ENCODE results near the gene MDC1. TPM values are rescaled to one million over a fixed set of nuclear protein-coding genes. Genes with fewer than 3 reads are reported as not detected.

MDC1 gene
- total and polyA plus RNA-seq, 4 experiments from 2014 or later = 9.8 to 73.5 (median 60.7) TPM; not detected in 1

DNA sequence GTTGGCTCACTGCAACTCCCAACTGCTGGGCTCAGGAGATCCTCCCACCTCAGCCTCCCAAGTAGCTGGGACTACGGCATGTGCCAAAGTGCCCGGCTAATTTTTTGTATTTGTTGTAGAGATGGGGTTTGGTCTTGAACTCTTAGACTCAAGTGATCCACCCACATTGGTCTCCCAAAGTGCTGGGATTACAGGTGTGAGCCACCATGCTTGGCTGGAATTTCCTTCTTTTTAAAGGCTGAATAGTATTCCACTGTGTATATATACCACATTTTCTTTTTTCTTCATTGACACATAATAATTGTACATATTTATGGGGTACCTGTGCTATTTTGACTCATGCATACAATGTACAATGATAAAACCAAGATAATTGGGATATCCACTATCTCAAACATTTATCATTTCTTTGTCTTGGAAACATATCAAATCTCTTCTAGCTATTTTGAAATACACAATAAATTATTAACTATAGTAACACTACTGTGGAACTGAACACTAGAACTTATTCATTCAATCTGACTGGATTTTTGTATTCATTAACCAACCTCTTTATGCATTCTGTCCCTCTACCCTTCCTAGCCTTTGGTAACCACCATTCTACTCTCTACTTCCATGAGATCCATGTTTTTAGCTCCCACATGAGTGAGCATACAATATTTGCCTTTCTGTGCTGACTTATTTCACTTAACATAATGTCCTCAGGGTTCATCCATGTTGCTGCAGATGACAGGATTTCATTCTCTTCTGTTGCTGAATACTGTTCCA is 7.8 kb downstream of the MDC1 start:
- Mint-ChIP-seq H3K4me1 (peaks cover 6 to 21% (median 11%) of the 10 kb centered on the region in 4 donors), H3K36me3 (peaks cover 68 to 75% of the 10 kb centered on the region in 2 donors), H3K27ac (peak overlapping the region in 2 of 7 donors; percentile 13 to 86), H3K4me3 (no peak overlapping the region), H3K27me3 (no peaks in the 10 kb centered on the region), H3K9me3 (no peaks in the 10 kb centered on the region)
- Histone ChIP-seq H3K4me3 (ENCODE audit: low read length in 2 of 2) (no peak overlapping the region), H3K27ac (ENCODE audit: low read depth, low read length) (no peak overlapping the region), H3K27me3 (ENCODE audit: insufficient read depth, low read length) (no peaks in the 10 kb centered on the region), H3K36me3 (ENCODE audit: insufficient read depth, low read length) (peaks cover 46% of the 10 kb centered on the region), H3K9me3 (ENCODE audit: control insufficient read depth in 1 of 2, low read length in 2 of 2) (no peaks in the 10 kb centered on the region), H3K4me1 (ENCODE audit: insufficient read depth, low read length) (no peaks in the 10 kb centered on the region)
- ChIA-PET CTCF (ENCODE audit: partially characterized antibody) (interaction anchor here (0.8 to 2.7 kb wide), 4 partner anchors 13 to 30 kb away, joined by 3 to 8 read pairs (median 6); partner anchors contain the start of gene NRM), POLR2A (ENCODE audit: partially characterized antibody) (interaction anchor here (47.0 kb wide), 1 partner anchor 24 kb away, joined by 1474 read pairs; the partner anchor contains the start of genes DHX16, NRM and PPP1R18)
- no peak for DNase-seq
- intact Hi-C loops (cut with micrococcal nuclease) = no loop called here

DNA sequence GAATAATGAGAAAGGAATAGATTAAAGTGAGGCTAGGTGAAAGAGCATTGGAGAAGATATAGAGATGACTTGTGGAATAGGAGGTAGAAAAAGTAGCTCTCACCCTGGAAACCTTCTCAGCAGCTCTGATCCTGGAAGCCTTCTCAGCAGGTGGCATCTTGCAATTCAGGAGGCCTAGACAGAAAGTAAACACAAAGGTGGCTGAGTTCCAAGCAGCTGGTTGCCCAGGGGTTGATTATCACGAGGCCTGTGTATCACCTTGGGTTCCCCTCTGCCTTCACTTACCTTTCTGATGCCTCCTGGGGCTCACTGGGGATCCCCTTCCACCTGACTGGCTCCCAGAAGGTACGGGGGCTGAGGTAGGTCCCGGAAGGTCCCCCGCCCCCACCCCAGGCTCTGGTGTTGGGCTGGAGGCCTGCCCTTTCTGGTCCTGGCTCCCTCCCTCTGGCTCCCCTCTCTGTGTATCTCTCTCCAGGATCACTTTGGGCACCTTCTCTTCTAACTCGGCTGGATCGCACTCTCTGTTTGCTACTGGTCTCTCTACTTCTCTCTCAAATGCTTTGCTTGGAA is 9.7 kb downstream of the MDC1 start:
- Mint-ChIP-seq H3K4me1 (peaks cover 6 to 7% (median 6%) of the 10 kb centered on the region in 4 donors), H3K27ac (peak overlapping the region in 1 of 7 donors; percentile 23), H3K36me3 (peaks cover 63 to 77% of the 10 kb centered on the region in 2 donors), H3K4me3 (no peak overlapping the region), H3K27me3 (no peaks in the 10 kb centered on the region), H3K9me3 (no peaks in the 10 kb centered on the region)
- no peak for DNase-seq
- Histone ChIP-seq H3K27ac (ENCODE audit: low read depth, low read length) (no peak overlapping the region), H3K4me3 (ENCODE audit: low read length in 2 of 2) (no peak overlapping the region), H3K27me3 (ENCODE audit: insufficient read depth, low read length) (no peaks in the 10 kb centered on the region), H3K36me3 (ENCODE audit: insufficient read depth, low read length) (peaks cover 29% of the 10 kb centered on the region), H3K4me1 (ENCODE audit: insufficient read depth, low read length) (no peaks in the 10 kb centered on the region), H3K9me3 (ENCODE audit: control insufficient read depth in 1 of 2, low read length in 2 of 2) (no peaks in the 10 kb centered on the region)
- POLR2A ChIA-PET (ENCODE audit: partially characterized antibody) = interaction anchor here (47.0 kb wide), 1 partner anchor 22 kb away, joined by 1474 read pairs; the partner anchor contains the start of genes DHX16, NRM and PPP1R18
- CTCF ChIA-PET (ENCODE audit: partially characterized antibody) = interaction anchor here (1.0 kb wide), 1 partner anchor 12 kb away, joined by 3 read pairs; no protein-coding TSS in a partner anchor
- intact Hi-C loops (cut with micrococcal nuclease) = no loop called here

DNA sequence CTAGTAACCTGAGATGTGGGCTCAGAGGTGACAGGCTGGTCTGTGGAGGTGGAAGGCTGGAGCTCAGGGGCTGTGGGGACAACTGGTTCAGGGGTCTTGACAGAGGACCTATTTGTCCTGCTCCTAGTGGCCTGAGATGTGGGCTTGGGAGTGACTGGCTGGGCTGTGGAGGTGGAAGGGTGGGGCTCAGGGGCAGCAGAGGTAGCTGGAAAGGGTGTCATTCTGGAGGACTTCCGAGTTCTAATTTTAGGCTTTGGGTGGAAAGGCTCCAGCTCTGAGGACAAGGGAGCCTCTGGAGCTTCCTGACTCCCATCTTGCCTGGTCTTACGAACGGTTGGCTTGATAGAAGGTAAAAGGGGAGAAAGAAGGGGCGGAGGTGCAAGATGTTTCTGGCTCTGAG is 11.5 kb downstream of the MDC1 start:
- Mint-ChIP-seq H3K36me3 (peaks cover 54 to 63% of the 10 kb centered on the region in 2 donors), H3K9me3 (no peaks in the 10 kb centered on the region), H3K27me3 (no peaks in the 10 kb centered on the region), H3K4me1 (peaks cover 0 to 6% (median 3%) of the 10 kb centered on the region in 4 donors), H3K27ac (peak overlapping the region in 2 of 7 donors; percentile 15 to 42), H3K4me3 (no peak overlapping the region)
- Histone ChIP-seq H3K4me1 (ENCODE audit: insufficient read depth, low read length) (no peaks in the 10 kb centered on the region), H3K27ac (ENCODE audit: low read depth, low read length) (no peak overlapping the region), H3K9me3 (ENCODE audit: control insufficient read depth in 1 of 2, low read length in 2 of 2) (no peaks in the 10 kb centered on the region), H3K4me3 (ENCODE audit: low read length in 2 of 2) (no peak overlapping the region), H3K27me3 (ENCODE audit: insufficient read depth, low read length) (no peaks in the 10 kb centered on the region), H3K36me3 (ENCODE audit: insufficient read depth, low read length) (peaks cover 16% of the 10 kb centered on the region)
- intact Hi-C loops (cut with micrococcal nuclease) = no loop called here
- POLR2A ChIA-PET (ENCODE audit: partially characterized antibody) = interaction anchor here (1.1 to 47.0 kb wide), 3 partner anchors 10 to 20 kb away, joined by 3 to 1474 read pairs (median 5); partner anchors contain the start of genes DHX16, MDC1, NRM and PPP1R18
- CTCF ChIA-PET (ENCODE audit: partially characterized antibody) = interaction anchor here (1.7 to 1.8 kb wide), 2 partner anchors 11 to 26 kb away, joined by 4 to 6 read pairs; partner anchors contain the start of gene MDC1
- DNase-seq = no peak

DNA sequence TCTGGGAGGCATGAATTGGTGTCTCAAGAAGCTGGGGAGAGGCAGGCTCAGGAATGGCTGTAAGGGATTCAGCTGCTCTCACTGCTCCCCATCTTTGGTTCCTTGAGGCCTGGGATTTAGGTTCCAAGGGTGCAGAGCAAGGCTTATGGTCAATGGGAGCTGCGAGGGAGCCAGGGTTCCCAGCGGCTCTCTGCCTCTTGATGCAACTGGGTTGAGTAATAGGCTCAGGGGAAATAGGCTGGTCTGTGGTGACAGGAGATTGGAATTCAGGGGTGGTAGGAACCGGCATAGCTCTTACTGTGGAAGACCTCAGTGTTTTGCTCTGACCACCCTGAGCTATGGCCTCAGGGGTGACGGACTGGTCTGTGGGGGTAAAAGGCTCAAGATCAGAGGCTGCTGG is 13.3 kb downstream of the MDC1 start:
- H3K4me1 Mint-ChIP-seq = peaks cover 0 to 5% (median 2%) of the 10 kb centered on the region in 4 donors
- H3K36me3 Mint-ChIP-seq = peaks cover 46 to 58% of the 10 kb centered on the region in 2 donors
- Histone ChIP-seq H3K27ac (ENCODE audit: low read depth, low read length) (no peak overlapping the region), H3K9me3 (ENCODE audit: control insufficient read depth in 1 of 2, low read length in 2 of 2) (no peaks in the 10 kb centered on the region), H3K4me3 (ENCODE audit: low read length in 2 of 2) (no peak overlapping the region), H3K36me3 (ENCODE audit: insufficient read depth, low read length) (peaks cover 13% of the 10 kb centered on the region), H3K4me1 (ENCODE audit: insufficient read depth, low read length) (no peaks in the 10 kb centered on the region), H3K27me3 (ENCODE audit: insufficient read depth, low read length) (no peaks in the 10 kb centered on the region)
- intact Hi-C loops (cut with micrococcal nuclease) = no loop called here
- CTCF ChIA-PET (ENCODE audit: partially characterized antibody) = interaction anchor here (0.6 to 1.6 kb wide), 4 partner anchors 18 to 990 kb away, joined by 3 to 6 read pairs (median 4); no protein-coding TSS in a partner anchor
- no peaks in the 10 kb centered on the region for H3K9me3 Mint-ChIP-seq
- H3K27ac Mint-ChIP-seq = no peak overlapping the region
- no peak for DNase-seq
- H3K27me3 Mint-ChIP-seq = no peaks in the 10 kb centered on the region
- no peak overlapping the region for H3K4me3 Mint-ChIP-seq
- POLR2A ChIA-PET (ENCODE audit: partially characterized antibody) = interaction anchor here (1.1 to 47.0 kb wide), 3 partner anchors 13 to 18 kb away, joined by 3 to 1474 read pairs (median 11); partner anchors contain the start of genes DHX16, MDC1, NRM and PPP1R18

DNA sequence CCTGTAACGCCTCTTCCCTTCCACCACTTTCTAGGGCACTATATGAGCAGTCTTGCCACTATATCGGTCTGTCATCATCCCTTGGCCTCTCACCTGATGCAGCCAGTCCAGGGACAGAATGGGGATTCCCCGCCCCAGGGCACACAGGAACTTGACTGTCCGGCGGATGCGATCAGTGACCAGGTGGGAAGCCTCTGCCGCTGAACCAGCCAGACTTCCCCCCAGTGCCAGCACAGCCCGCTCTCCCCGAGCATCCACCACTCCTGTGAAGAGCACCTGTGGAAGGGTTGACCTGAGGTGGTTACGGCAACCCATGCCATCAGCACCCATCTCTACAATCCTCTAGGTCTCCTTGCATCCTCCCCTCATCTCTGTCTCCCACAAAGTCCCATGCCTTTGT is 14.1 kb downstream of the MDC1 start:
- Mint-ChIP-seq H3K27me3 (no peaks in the 10 kb centered on the region), H3K36me3 (peaks cover 44 to 54% of the 10 kb centered on the region in 2 donors)
- POLR2A ChIA-PET (ENCODE audit: partially characterized antibody) = interaction anchor here (2.0 to 47.0 kb wide), 2 partner anchors 14 to 18 kb away, joined by 11 to 1474 read pairs; partner anchors contain the start of genes DHX16, MDC1, NRM and PPP1R18

DNA sequence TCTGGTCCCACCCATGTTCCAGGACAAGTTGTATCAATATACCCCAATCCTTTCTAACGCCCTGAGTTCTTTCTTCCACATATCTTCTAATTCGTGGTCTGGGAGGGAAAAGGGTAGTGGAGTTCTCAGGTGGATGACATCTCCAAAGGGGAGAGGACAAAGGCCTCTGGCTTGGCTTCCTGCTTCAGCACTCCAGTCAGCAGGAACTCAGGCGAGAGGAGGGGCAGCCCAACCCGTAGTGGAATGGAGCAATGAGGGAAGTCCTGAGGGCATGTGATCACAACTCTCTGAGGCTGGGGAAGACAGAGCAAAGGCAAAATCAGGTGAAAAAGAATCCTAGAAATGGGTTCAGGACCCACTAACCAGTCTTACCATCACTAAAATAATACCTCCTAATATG is 16.7 kb downstream of the MDC1 start:
- Mint-ChIP-seq H3K9me3 (no peaks in the 10 kb centered on the region), H3K4me3 (no peak overlapping the region), H3K27ac (peak overlapping the region in 1 of 7 donors; percentile 38), H3K36me3 (peaks cover 29 to 37% of the 10 kb centered on the region in 2 donors), H3K4me1 (peaks cover 0 to 1% (median 0%) of the 10 kb centered on the region in 4 donors), H3K27me3 (no peaks in the 10 kb centered on the region)
- no peak for DNase-seq
- Histone ChIP-seq H3K27me3 (ENCODE audit: insufficient read depth, low read length) (no peaks in the 10 kb centered on the region), H3K4me1 (ENCODE audit: insufficient read depth, low read length) (no peaks in the 10 kb centered on the region), H3K4me3 (ENCODE audit: low read length in 2 of 2) (no peak overlapping the region), H3K36me3 (ENCODE audit: insufficient read depth, low read length) (peaks cover 5% of the 10 kb centered on the region), H3K27ac (ENCODE audit: low read depth, low read length) (no peak overlapping the region), H3K9me3 (ENCODE audit: control insufficient read depth in 1 of 2, low read length in 2 of 2) (no peaks in the 10 kb centered on the region)
- intact Hi-C loops (cut with micrococcal nuclease) = no loop called here
- CTCF ChIA-PET (ENCODE audit: partially characterized antibody) = interaction anchor here (0.7 kb wide), 2 partner anchors 17 to 302 kb away, joined by 3 read pairs; partner anchors contain the start of gene MDC1
- POLR2A ChIA-PET (ENCODE audit: partially characterized antibody) = interaction anchor here (29.9 to 47.0 kb wide), 2 partner anchors 10 to 15 kb away, joined by 1474 read pairs; partner anchors contain the start of genes DHX16, MDC1, NRM and PPP1R18

More for the DNA sequence above, 14.1 kb downstream of the MDC1 start:
- Mint-ChIP-seq H3K4me1 (peaks cover 0 to 5% (median 2%) of the 10 kb centered on the region in 4 donors), H3K4me3 (no peak overlapping the region), H3K9me3 (no peaks in the 10 kb centered on the region), H3K27ac (peak overlapping the region in 1 of 7 donors; percentile 69)
- Histone ChIP-seq H3K9me3 (ENCODE audit: control insufficient read depth in 1 of 2, low read length in 2 of 2) (no peaks in the 10 kb centered on the region), H3K36me3 (ENCODE audit: insufficient read depth, low read length) (peaks cover 13% of the 10 kb centered on the region), H3K27me3 (ENCODE audit: insufficient read depth, low read length) (no peaks in the 10 kb centered on the region), H3K4me1 (ENCODE audit: insufficient read depth, low read length) (no peaks in the 10 kb centered on the region), H3K27ac (ENCODE audit: low read depth, low read length) (no peak overlapping the region), H3K4me3 (ENCODE audit: low read length in 2 of 2) (no peak overlapping the region)
- intact Hi-C loops (cut with micrococcal nuclease) = no loop called here
- CTCF ChIA-PET (ENCODE audit: partially characterized antibody) = interaction anchor here (1.4 kb wide), 1 partner anchor 24 kb away, joined by 6 read pairs; no protein-coding TSS in a partner anchor
- DNase-seq = no peak

Measured in CD4-positive, alpha-beta memory T cell (primary cell).